GM12878 (cell line): ENCODE results near the gene PEX1. TPM values are rescaled to one million over a fixed set of nuclear protein-coding genes. Genes with fewer than 3 reads are reported as not detected.

Experiments used
- ATAC-seq: fragments of 200-7000 bp; cut with Tn5 transposase; 3 replicates; pipeline ENCODE4 v1.9.1; 2020; ENCODE audit warnings: mild to moderate bottlenecking, moderate library complexity
- BruUV-seq: library from RNA; stranded (reverse); fragments of 400-500 nt; replicated peaks from 2 replicates; lab custom pipeline; 2021; lab: Mats Ljungman, UMichigan
- CTCF ChIA-PET: fragments of 300-600 bp; sonication (Branson Sonifier 250); formaldehyde crosslinking; extraction: SDS; loops from one replicate; lab custom pipeline; 2021; ENCODE audit warnings: inconsistent platforms; lab: Yijun Ruan, JAX
- POLR2A ChIA-PET: fragments of 350-600 bp; formaldehyde crosslinking; extraction: SDS; loops from one replicate; lab custom pipeline; 2021; ENCODE audit warnings: inconsistent platforms; lab: Charles Lee
- RAD21 ChIA-PET: fragments of 300-600 bp; sonication (Branson Sonifier 250); formaldehyde crosslinking; loops from one replicate; lab custom pipeline; 2023; ENCODE audit warnings: antibody characterized with exemption; ENCODE audit not compliant: unreplicated experiment; lab: Charles Lee
- SMC1A ChIA-PET: fragments of 300-600 bp; sonication (Branson Sonifier 250); formaldehyde crosslinking; loops from one replicate; lab custom pipeline; 2023; ENCODE audit not compliant: unreplicated experiment, uncharacterized antibody; lab: Charles Lee
- DNase-seq: peaks from one replicate; pipeline ENCODE4 v3.0.0-alpha.2; 2011; ENCODE audit warnings: low read depth, low spot score
- FAIRE-seq: peaks from 3 replicates; lab custom pipeline; 2011; peaks lifted over from hg19 to GRCh38; lab: Jason Lieb, UNC
- H2AFZ ChIP-seq: 2 replicates; pipeline ENCODE4 v1.6.0; 2011; ENCODE audit warnings: low read depth, low read length, control low read depth; ENCODE audit not compliant: control insufficient read depth
- H3K27ac ChIP-seq: 2 replicates; pipeline ENCODE4 v1.5.1; 2011; ENCODE audit warnings: control low read depth; ENCODE audit not compliant: control insufficient read depth, insufficient read depth
- H3K27me3 ChIP-seq, 2 experiments: replicated peaks in 1 of 2; 2 replicates each; pipeline versions ENCODE4 v1.6.0 to v1.6.1; 2011; ENCODE audit warnings: low read length in 1 of 2; ENCODE audit not compliant: control insufficient read depth in 2 of 2, insufficient read depth in 2 of 2
- H3K36me3 ChIP-seq, 2 experiments: 2 replicates each; pipeline ENCODE4 v1.5.1; 2011; ENCODE audit warnings: low read length in 1 of 2; ENCODE audit not compliant: control insufficient read depth in 2 of 2, insufficient read depth in 2 of 2
- H3K4me1 ChIP-seq: 2 replicates; pipeline ENCODE4 v1.6.1; 2011; ENCODE audit warnings: mild to moderate bottlenecking, low read length, moderate library complexity, mixed read lengths; ENCODE audit not compliant: control insufficient read depth, insufficient read depth
- H3K4me2 ChIP-seq: 2 replicates; pipeline ENCODE4 v1.6.0; 2011; ENCODE audit warnings: control low read depth; ENCODE audit not compliant: control insufficient read depth, insufficient read depth
- H3K4me3 ChIP-seq: fragments of 200-600 bp; sonication (generic); 2 replicates; pipeline ENCODE4 v1.5.1; 2016
- H3K79me2 ChIP-seq: 2 replicates; pipeline ENCODE4 v1.6.0; 2011; ENCODE audit warnings: low read length; ENCODE audit not compliant: control insufficient read depth, insufficient read depth
- H3K9ac ChIP-seq: 2 replicates; pipeline ENCODE4 v1.8.0; 2011; ENCODE audit warnings: low read length, control low read depth, mixed read lengths; ENCODE audit not compliant: control insufficient read depth, insufficient read depth
- H3K9me3 ChIP-seq: replicated peaks from 3 replicates; pipeline ENCODE4 v1.5.1; 2011; ENCODE audit warnings: mild to moderate bottlenecking, low read length; ENCODE audit not compliant: control insufficient read depth, insufficient read depth
- H4K20me1 ChIP-seq: 2 replicates; pipeline ENCODE4 v1.6.0; 2011; ENCODE audit not compliant: control insufficient read depth, insufficient read depth
- BMI1 ChIP-seq: fragments of 450-650 bp; IDR thresholded peaks from 2 replicates; pipeline ENCODE4 v1.6.1; 2016; ENCODE audit warnings: mild to moderate bottlenecking, moderate library complexity, borderline replicate concordance
- CBX3 ChIP-seq: fragments of 200-600 bp; sonication (generic); IDR thresholded peaks from 2 replicates; pipeline ENCODE4 v1.6.1; 2016; ENCODE audit warnings: low read depth, borderline replicate concordance
- CHD2 ChIP-seq: IDR thresholded peaks from 2 replicates; pipeline ENCODE4 v1.6.1; 2011; ENCODE audit warnings: low read depth, low read length, improper control_type of control experiment, borderline replicate concordance
- E4F1 ChIP-seq: fragments of 450-650 bp; IDR thresholded peaks from 2 replicates; pipeline ENCODE4 v1.6.1; 2018; ENCODE audit warnings: borderline replicate concordance, mild to moderate bottlenecking; ENCODE audit not compliant: partially characterized antibody
- FOXK2 ChIP-seq: fragments of 450-650 bp; IDR thresholded peaks from 2 replicates; pipeline ENCODE4 v1.6.1; 2017; ENCODE audit warnings: mild to moderate bottlenecking, moderate library complexity
- FOXM1 ChIP-seq: IDR thresholded peaks from 2 replicates; pipeline ENCODE4 v1.6.1; 2012; ENCODE audit warnings: low read depth, mild to moderate bottlenecking, inconsistent platforms, low read length, moderate library complexity
- IKZF2 ChIP-seq, 2 experiments: fragments of 450-650 bp; IDR thresholded peaks; 2 replicates each; pipeline ENCODE4 v1.6.1; 2017; ENCODE audit warnings: mild to moderate bottlenecking in 2 of 2, moderate library complexity in 2 of 2
- MTA3 ChIP-seq: IDR thresholded peaks from 2 replicates; pipeline ENCODE4 v1.6.1; 2012; ENCODE audit warnings: low read length, inconsistent platforms, borderline replicate concordance
- RAD21 ChIP-seq: IDR thresholded peaks from 2 replicates; pipeline ENCODE4 v1.6.1; 2011; ENCODE audit warnings: mild to moderate bottlenecking, low read depth, low read length, moderate library complexity; ENCODE audit not compliant: insufficient read depth
- SRF ChIP-seq, 2 experiments: IDR thresholded peaks; 2 replicates each; pipeline ENCODE4 v1.6.1; 2011; ENCODE audit warnings: low read depth in 2 of 2, low read length in 2 of 2, mild to moderate bottlenecking in 1 of 2, moderate library complexity in 1 of 2
- TAF1 ChIP-seq: IDR thresholded peaks from 2 replicates; pipeline ENCODE4 v1.6.1; 2011; ENCODE audit warnings: mild to moderate bottlenecking, low read depth, low read length, borderline replicate concordance
- TBL1XR1 ChIP-seq: IDR thresholded peaks from 2 replicates; pipeline ENCODE4 v1.6.1; 2012; ENCODE audit warnings: low read depth, low read length, improper control_type of control experiment
- TCF7 ChIP-seq: IDR thresholded peaks from 2 replicates; pipeline ENCODE4 v1.6.1; 2014; ENCODE audit warnings: antibody characterized with exemption, borderline replicate concordance
- USF2 ChIP-seq: IDR thresholded peaks from 2 replicates; pipeline ENCODE4 v1.6.1; 2011; ENCODE audit warnings: low read depth, low read length, improper control_type of control experiment, borderline replicate concordance
- ZBED1 ChIP-seq: IDR thresholded peaks from 2 replicates; pipeline ENCODE4 v1.6.1; 2016; ENCODE audit warnings: borderline replicate concordance
- ZNF207 ChIP-seq: fragments of 450-650 bp; IDR thresholded peaks from 2 replicates; pipeline ENCODE4 v1.6.1; 2014; ENCODE audit warnings: antibody characterized with exemption, mild to moderate bottlenecking, borderline replicate concordance
- WGBS: methylation state at CpG from one replicate; pipeline ENCODE4 v1.1.6; 2016; ENCODE audit warnings: low lambda C conversion rate; ENCODE audit not compliant: insufficient replicate concordance, insufficient coverage; ENCODE audit errors: missing lambda C conversion rate; 5-methylcytosine and 5-hydroxymethylcytosine counted together
- in situ Hi-C: fragments of 300-500 bp; cut with MboI; formaldehyde crosslinking; loops from 9 replicates; pipeline ENCODE4 v1.14.3; 2018; ENCODE audit warnings: mixed read lengths
- intact Hi-C: fragments of 100-400 bp; cut with micrococcal nuclease; formaldehyde crosslinking; loops from one replicate; pipeline ENCODE4 v1.14.2; 2022; ENCODE audit not compliant: unreplicated experiment
- polyA plus RNA-seq, 11 experiments: library from polyadenylated mRNA; depleted of rRNA in 4 of 11; unstranded in 6 of 11; stranded (reverse) in 5 of 11; fragments of >200 nt; fragmentation: Nextera tagmentation in 4 of 11; fragmentation: Illumina TruSeq in 1 of 11; extraction: Ambion mirVana in 4 of 11; extraction: Trizol in 1 of 11; gene quantifications; 1 replicate in 1 of 11; 2 replicates in 10 of 11; pipeline versions ENCODE4 v1.2.1 to v1.2.3, GENCODE V29; 2011 to 2016; ENCODE audit warnings: inconsistent platforms in 2 of 11, missing spikeins in 2 of 11, low read depth in 1 of 11
- total RNA-seq, 4 experiments: library from RNA; depleted of rRNA in 3 of 4; stranded (reverse); fragments of >200 nt in 3 of 4; fragmentation: Illumina TruSeq in 1 of 4; extraction: Trizol in 1 of 4; gene quantifications; 2 replicates each; pipeline versions ENCODE4 v1.2.1 to v1.2.3, GENCODE V29; 2013 to 2021

The PEX1 gene
- total and polyA plus RNA-seq, 10 of the 15 experiments (the other 5 are each of a cell fraction or from before 2014, with no cell fraction given) = 6.7 to 22.9 (median 15.4) TPM

GRCh38 chr7:92478711-92479110 lies 49.6 kb downstream of the PEX1 start:
- Histone ChIP-seq H3K4me2 (no peak overlapping the region), H3K79me2 (no peaks in the 10 kb centered on the region), H4K20me1 (no peaks in the 10 kb centered on the region), H3K4me3 (no peak overlapping the region), H3K9me3 (no peaks in the 10 kb centered on the region), H2AFZ (no peak overlapping the region), H3K27me3 (no peaks in the 10 kb centered on the region), H3K36me3 (no peaks in the 10 kb centered on the region; a peak in 1 of 4 replicates), H3K4me1 (no peaks in the 10 kb centered on the region), H3K27ac (no peak overlapping the region), H3K9ac (no peak overlapping the region)
- POLR2A ChIA-PET = no interaction called here
- RAD21 ChIA-PET = no interaction called here
- in situ Hi-C loops = no loop called here
- no TSS peak for BruUV-seq
- 68% methylated on average over 4 of the region's 4 CpGs for WGBS
- FAIRE-seq (no peak), ATAC-seq (no peak), DNase-seq (no peak)
- CTCF ChIA-PET = interaction anchor here (3.6 kb wide), 1 partner anchor 18 kb away, joined by 11 read pairs; no protein-coding TSS in a partner anchor
- intact Hi-C loops = no loop called here
- TF ChIP-seq IKZF2 (IDR thresholded peaks at IDR 0.05) (no peak), CBX3 (no peak), CHD2 (no peak), MTA3 (no peak)
- SMC1A ChIA-PET = no interaction called here

- no peaks in the 10 kb centered on the region for H3K27me3 ChIP-seq
- FAIRE-seq = no peak
- no TSS peak for BruUV-seq
- H3K27ac ChIP-seq = no peak overlapping the region
- no peaks in the 10 kb centered on the region; a peak in 1 of 4 replicates for H3K36me3 ChIP-seq
- 78% methylated on average over 8 of the region's 9 CpGs for WGBS
- POLR2A ChIA-PET = no interaction called here
- H3K9me3 ChIP-seq = no peaks in the 10 kb centered on the region
- no peaks in the 10 kb centered on the region for H4K20me1 ChIP-seq
- no peaks in the 10 kb centered on the region for H3K79me2 ChIP-seq
- no peak for DNase-seq
- SMC1A ChIA-PET = interaction anchor here (0.9 kb wide), 1 partner anchor 30 kb away, joined by 3 read pairs; the partner anchor contains the start of gene GATAD1
- CTCF ChIA-PET = interaction anchor here (3.6 kb wide), 1 partner anchor 17 kb away, joined by 11 read pairs; no protein-coding TSS in a partner anchor
- no peak overlapping the region for H3K9ac ChIP-seq
- in situ Hi-C loops = no loop called here
- RAD21 ChIA-PET = interaction anchor here (0.9 kb wide), 1 partner anchor 13 kb away, joined by 3 read pairs; no protein-coding TSS in a partner anchor
- H3K4me3 ChIP-seq = no peak overlapping the region
- no peaks in the 10 kb centered on the region for H3K4me1 ChIP-seq
- H2AFZ ChIP-seq = no peak overlapping the region
- no peak for ATAC-seq
- intact Hi-C loops = no loop called here
- no peak overlapping the region for H3K4me2 ChIP-seq
- TF ChIP-seq E4F1 (no peak), ZBED1 (no peak), FOXM1 (no peak), TAF1 (no peak), TBL1XR1 (no peak), FOXK2 (no peak), TCF7 (no peak), USF2 (no peak), SRF (IDR thresholded peaks at IDR 0.05; ENCODE audit: low read depth in 2 of 2, low read length in 2 of 2) (no peak), BMI1 (no peak), ZNF207 (no peak), RAD21 (no peak)
Observed at GRCh38 chr7:92478095-92478494, 50.2 kb downstream of the PEX1 start.
